SIG-M5 treated with dmso at 0.1 percent for 504 hours (cell line): ENCODE data around the gene TWNK.

Experiments
- DNase-seq: peaks from one replicate; lab custom pipeline; 2025; ENCODE audit not compliant: unreplicated experiment; lab: John Stamatoyannopoulos, UW

The TWNK gene

DNA sequence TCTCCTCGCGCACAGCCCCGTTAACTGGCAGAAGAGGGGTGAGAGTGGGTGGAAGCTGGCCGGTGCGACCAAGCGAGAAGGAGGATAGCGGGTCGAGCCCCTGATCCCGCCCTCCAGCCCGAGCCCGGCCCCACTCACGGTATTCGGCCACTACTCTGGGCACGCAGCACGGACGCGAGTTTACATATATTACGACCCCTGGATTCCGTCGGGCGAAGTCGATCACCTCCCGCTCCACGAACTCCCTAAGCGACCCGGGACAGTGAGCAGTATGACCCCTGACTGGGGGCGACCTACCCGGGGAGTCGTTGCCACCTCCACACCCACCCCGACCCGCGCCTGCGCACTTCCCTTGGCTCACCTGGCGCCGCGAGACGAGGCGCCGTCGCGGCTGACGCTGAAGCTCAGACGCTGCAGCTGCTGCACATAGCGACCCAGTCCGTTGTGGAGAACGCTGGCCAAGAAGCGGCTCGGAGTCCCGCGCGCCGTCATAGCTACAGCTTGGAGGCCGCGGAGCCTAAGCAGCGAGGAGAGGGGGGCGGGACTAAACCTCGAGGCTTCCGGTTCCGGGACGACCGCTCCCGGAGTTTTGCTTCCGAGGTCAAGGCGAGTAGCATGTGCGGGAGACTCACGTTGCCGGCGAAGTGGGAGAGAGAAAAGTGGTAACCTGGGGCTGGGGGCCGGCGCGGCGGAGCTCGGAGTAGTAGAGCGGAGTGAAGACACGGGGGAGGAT lies at the start of gene TWNK, which contains the start of gene MRPL43:
Gene TWNK (plus strand): TSS at position 592 of the 733 bp plus-strand sequence. CDS start 668 bp downstream, outside the sequence.
Gene MRPL43 (minus strand): TSS at position 546 of the 733 bp plus-strand sequence. CDS start 54 bp downstream, at position 492.
- DNase-seq: peak; percentile 68

DNA sequence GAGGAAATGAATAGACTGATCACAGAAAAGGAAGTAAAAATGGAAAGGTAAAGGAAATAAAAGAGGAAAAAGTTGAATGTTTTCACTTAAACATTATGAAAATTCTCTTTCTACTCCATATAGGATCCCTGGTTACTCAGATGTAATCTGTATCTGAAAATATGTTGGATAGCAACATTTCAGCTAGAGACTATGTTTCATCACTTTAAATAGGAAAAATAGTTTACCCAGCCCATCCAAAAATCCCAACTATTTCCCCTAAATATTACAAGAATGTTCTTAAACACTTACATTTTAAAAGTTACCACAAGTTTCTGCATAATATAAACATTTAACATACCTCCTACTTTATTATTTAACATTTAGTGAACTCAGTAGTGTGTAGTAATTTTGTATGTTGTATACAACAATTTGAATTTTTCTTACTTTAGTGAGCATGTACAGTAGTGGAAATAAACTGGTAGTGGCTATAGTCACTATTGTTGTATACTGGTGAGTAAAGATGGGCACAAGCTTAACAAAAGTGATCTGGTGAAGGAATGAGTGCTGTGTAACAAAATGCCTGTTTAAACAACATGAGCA lies 47.5 kb upstream of the TWNK start:
- DNase-seq: no peak

DNA sequence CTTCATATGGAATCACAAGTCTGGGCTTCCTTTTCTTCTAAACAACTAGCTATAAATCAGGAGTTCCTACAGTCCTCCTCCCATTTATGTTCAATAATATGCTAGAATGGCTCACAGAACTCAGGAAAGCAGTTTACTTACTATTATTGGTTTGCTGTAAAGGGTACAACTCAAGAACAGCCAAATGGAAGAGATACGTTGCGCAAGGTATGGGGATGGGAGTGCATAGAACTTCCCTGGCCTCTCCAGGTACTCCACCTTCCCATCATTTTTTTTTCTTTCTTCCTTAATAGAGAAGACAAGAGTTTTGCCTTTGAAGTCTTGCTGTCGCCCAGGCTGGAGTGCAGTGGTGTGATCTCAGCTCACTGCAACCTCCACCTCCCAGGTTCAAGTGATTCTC lies 45.1 kb upstream of the TWNK start:
- DNase-seq: no peak

DNA sequence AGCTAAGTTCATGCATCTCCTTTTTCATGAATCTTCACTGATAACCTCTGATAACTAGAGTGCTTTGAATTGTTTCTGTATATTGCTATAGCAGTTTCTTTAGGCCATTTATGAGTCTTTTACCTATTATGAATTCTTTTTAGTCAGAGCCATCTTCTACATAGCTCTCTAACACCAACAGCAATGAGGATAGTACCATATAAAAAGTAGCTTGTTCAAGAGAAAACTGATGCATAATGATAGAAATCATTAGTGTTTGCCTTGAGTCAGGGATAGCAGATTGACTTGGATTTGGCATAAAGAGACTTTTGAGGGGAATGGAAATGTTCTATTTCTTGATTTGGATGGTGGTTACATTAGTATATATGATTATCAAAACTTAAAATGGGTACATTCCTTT lies 43.8 kb upstream of the TWNK start:
- no peak for DNase-seq

DNA sequence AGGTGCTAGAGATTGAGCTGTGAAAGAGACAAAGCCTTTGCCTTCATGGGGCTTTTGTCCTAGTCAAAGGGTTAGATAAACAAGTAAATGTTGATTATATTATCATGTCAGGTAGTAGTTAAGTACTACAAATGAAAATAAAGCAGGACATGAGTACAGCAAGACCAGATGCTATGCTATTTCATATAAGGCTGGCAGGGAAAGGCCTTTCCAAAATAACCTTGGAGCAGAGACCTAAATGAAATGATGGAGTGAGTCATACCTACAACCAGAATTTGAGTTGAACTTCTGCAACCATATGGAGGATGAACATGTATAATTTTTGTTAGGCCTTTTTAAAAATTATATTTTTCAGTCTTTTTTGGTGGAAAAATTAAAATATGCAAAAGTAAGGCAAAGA lies 41.6 kb upstream of the TWNK start:
- DNase-seq: no peak

DNA sequence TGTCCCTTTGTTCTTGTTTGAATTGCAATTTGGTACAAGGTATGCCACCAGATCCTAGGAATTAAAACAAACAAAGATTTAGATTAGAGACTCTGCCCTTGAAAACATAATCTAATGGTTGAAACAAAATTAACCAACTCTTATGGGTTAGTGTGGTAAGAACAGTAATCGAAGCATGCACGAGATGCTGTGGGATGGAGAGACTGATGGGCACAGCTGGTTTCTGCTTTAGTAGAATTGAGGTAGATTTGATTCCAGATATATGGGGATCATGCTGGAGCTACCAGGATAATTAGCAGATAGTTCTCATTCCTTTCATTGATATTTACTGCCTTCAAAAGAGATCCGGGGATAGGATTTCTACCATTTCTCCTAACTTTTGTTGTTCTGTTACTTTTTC lies 38.4 kb upstream of the TWNK start:
- DNase-seq: no peak

DNA sequence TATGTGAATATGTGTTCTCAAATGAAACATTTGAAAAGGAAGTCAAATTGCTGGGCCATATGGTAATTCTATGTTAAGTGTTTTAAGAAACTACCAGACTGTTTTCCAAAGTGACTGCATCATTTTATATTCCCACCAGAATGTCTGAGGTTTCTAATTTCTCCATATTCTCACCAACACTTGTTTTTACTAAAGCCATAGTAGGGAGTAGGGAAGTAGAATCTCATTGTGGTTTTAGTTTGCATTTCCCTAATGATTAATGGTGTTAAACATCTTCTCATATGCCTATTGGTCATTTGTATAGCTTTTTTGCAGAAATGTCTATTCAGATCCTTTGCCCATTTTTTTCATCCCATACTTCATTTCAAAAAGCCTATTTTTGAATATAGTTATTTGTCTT lies 27.1 kb upstream of the TWNK start:
- DNase-seq: no peak

DNA sequence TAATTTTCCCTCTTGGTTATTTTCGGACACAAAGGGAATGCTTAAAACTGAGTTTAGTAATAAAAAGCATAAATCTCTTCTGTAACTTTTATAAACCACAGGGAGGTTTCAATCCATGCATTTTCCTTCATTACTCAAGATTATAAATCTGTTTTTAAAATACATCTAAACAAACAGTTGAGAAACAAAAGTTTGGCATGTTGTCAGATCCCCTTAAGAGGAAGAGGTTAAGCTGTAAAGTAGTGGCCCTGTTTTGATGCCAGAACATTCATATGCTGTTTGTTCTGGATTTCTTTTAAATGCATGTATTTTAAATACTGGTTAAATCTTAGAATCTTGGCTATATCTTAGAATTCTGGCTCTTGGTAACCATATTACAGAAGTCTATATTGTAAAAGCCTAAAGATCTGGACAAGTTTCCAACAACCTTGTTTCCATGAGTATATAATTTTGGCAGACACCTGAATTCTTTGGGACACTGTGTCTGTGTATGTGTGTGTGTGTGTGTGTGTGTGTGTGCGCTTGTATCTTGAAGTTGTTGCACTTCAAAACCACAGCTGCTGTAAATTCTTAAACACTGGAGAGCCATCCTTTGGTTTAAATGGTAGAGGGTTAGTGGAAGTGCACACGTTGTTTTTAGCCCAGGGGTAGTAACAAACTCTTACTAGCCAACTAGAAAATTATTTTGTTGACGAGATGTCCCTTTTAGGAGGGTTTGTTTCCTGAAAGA lies 24.8 kb upstream of the TWNK start:
- DNase-seq: no peak

DNA sequence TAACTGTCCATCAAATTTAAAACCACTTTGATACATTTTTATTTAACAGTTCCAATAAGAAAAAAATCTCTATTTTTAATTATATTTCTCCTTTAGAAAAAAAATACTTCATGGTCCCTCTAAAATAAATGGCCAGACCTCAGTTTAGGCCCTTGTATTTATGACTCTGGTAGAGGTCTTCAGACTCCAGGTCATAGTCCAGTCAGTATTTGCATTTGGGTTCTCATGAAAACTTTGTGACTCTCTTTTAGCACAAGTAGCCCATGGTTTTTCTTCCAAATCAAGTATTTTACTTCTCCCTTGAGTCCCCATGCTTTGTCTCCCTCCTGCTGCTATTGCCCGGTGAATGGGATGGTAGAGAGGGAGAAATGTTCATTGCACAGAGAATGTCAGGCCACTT lies 23.5 kb upstream of the TWNK start:
- DNase-seq: no peak

DNA sequence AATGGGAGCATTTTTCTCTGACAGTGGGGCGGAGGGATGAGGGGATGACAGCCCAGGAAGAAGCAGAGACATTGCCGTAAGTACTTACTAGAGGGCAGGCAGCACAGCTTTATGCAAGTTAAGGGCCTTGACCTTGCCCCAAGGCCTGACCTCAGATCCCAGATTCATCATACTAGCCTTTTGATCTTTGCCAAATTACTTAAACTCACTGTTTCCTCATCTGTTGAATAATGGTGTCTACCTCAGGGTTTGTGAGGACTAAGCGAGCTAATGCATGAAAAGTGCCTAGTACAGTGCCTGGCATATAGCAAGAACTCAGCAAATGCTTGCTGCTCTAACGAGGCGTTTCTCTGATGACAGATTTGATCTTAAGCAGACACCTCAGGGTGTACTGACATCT lies 21.5 kb upstream of the TWNK start:
- DNase-seq: no peak

DNA sequence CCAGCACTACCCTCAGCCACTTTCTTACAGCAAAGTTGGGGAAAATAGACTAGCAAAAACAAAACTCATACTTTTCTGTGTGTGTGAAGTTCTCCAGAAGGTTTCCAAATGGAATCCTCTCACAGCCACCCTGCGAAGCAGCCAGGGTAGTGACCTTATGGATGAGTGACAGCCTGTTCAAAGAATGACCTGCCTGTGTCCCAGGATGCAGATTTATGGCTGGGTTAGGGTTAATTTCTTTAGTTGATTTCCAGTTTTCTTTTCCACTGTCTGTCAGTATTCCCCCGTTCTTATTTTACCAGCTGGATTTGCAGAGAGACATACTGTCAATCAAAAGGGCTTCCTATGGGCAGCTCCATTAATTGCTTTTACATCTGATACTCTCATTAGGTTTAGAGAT lies 20.5 kb upstream of the TWNK start:
- DNase-seq: no peak

DNA sequence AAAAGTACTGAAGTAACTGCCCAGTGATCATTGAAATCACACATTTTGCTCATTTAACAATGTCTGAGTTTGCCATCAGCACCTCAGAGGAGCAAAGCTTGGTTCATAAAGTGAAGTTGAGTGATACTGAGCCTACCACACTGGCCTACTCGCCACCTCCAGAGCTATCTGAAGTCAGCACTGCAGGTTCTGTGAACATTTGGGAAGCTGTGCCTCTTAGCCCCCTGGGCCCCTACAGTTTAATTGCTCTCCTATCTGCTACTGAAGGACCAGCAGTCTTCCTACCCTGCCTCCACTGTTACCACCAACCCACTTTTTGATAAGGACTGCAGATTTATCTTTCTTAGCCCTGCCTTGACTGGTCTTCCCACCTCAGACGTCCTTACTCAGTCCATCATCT lies 20.0 kb upstream of the TWNK start:
- DNase-seq: no peak

DNA sequence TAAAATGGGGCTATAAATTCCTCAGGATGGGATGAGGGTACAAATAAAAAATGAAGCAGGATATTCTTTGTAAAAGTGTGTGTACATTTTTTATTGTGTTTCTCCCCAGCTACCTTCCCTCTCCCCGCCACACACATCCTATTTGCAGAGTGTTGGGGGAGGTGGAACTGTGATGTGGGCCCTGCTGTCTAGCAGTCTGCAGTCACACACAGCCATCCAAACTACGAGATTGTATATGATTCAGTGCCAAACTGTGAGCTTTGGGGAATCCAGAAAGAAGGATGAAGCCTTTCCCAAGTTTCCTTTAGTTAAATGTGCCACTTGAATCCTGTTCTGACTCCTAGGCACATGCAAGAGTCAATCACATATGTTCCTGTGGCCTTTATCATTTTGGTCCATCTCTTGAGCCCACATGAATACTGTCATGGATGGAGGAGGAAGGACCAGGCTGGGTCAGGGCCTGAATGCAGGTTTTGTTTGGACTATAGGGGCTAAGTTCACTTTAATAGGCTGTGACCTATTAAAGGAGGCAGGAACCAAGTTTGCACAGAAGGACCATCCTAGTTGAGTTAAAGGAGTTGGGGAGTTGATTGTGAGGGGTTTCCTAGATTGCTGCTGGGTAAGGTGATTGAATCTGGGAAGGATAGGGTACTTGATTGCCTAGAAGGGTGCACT lies 19.1 kb upstream of the TWNK start:
- no peak for DNase-seq

DNA sequence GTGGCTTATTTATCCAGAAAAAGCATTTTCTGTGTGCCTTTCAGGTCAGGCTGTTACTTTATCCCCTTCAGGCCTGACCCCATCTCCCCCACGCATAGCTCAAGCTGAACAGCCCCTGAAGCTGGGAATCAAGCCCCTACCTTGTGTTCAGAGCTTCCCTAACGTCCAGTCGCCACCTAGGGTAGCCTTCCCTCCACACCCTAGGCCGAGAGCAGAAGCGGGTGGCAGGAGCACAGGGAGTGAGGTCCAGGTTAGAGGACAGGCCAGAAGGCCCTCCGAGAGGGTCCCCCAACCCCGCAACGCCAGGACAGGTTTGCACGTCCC lies 18.5 kb upstream of the TWNK start:
- no peak for DNase-seq

DNA sequence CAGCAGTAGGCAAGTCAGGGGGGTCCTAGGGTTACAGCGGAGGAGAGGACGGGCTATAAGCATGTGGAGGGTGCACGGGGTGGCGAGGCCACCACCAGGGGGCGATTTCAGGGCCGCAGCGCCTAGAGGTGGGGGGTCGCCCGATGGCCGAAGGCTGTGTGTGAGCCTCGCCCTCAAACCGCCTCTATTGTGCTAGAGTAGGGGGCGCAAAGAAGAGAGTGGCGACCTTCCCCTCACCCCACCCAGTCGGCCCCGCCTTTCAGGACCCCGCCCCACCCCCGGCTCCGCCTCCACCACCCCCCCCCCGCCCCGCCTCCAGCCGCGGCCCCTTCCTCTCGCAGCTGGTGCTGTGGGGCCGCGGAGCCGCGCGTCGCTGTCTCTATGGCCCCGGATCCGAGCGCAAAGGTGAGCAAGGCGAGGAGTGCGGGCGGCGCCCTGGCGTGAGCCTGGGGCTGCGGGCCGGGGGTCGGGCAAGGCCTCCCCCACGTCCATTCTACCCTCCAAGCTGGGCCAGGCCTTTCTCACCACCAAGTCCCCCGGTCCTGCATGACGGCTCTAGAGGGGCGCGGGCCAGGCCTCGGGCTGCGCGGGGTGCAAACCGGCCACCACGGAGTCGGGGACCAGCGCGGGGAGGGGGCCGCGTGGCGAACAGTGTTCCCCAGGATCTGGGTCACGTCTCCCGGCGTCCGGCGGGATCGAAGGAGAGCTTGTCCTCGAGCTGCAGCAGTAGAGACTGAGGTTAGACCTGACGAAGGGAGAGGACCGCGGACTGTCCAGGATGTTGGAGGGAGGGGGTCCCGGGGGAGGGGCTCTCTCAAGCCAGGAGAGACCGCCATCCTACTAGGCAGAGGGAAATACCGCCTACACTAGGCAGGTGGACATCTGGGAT lies 17.9 kb upstream of the TWNK start, which contains the start of gene SEMA4G:
Gene SEMA4G (plus strand): TSS at position 318 of the 889 bp plus-strand sequence. CDS start 3,409 bp downstream, outside the sequence.
- peak; percentile 15 for DNase-seq

DNA sequence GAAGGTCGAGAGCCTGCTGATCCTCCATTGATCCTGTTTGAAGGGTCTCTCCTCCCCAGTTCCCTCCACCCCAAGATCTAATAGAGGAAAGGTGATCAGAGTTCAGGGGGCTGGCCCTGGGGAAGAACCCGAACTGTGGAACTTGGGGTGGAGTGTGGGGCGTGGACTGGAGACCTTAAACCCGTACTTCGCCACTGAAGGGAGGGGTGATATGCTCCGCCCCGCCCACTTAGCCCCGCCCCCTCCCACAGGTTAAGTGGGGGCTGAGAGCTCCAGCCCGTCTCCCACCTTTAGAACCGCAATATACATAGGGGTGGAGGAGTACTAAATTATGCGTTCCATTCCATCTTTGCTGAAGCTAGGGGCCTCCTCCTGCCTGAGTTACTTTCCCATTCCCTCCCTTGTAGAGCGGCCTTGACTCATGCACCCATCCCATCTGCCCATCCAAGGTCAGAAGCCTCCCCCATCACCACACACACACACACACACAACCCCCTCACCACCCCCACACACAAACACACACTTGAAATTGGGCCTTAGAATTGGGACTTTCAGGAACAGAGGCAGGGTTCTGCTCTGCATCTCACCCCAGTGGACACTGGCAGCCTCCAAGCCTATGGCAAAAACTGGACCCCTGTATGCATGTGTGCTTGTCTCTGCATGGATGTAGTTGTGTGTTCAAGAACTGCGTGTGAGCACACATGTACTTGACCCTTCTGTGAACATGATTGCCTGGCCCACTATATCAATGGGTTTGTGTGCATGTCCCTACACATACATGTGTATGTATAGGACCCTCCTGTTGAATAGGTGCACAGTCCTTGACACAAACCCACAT lies 17.0 kb upstream of the TWNK start:
- no peak for DNase-seq

DNA sequence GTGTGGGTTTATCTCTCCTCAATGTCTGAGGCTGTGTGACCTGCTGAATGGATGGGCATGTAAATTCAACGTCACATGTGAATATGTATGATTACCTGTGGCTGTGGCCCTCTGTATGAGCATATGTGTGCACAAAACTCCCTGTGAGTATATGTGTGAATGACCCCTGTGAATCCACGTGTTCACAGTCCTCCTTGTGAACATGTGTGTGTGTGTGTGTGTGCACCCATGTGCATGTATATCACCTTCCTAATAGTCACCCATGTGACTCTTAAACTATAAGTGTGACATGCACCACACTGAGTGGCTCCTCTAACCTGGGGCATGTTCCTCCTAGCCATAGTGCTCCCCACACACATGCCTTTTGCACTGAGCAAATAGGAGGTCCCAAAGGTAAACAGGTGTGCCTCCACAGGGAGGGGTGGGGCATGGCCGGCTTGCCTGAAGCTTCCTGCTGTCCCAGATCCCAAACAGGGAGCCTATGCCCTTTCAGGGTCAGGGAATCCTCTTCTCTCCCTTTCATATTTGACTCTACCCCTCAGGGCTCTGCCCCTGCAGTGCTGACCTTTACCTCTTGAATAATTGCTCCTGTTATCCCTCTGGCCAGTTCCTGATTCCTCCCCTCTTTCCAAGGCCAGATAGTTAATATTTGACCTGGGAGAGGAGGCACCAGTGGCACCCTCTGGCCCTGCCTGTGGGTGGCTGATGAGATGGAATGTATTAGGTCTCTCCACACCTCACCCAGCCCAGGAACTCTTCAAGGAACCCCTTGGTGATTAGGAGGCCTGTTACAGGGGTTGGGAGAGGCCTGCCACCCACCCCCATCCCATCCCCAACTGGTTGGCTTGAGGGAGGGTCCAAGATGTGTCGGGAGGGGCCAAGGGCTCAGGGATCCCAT lies 16.2 kb upstream of the TWNK start:
- no peak for DNase-seq

DNA sequence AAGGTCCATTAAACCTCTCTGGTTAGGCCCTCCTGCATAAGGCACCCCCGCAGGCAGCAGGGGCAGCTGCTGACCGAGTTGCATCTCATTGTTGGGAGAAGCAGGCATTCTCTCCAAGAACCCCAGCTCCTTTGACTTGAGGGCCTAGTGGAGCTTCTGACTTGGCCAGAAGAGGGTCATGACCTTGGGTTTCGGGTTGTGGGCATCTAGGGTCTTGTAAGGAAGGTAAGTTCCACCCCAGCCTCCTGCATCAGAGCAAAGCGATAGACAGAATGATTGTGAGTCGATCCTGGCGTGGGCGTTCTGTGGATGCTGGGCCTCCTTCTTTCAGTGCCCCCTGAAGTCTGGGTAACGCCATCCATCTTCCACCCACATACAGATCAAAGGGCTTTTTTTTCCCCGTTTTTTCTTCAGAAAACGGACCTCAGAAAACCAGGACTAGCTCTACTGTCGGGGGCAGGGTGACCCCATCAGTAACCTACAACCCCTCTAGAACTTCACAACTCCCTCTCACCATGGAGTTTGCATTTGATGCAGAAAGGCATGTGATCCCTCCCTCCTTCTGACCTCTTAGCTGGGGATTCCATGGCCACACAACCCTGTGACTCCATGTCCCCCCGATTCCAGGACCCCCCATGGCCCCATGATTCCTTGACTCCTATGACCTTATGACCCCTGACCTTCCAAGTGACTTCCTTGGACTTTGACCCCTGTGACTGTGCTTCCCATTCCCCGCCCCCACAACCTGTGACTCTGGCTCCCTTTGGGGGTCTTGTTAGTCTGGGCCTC lies 15.0 kb upstream of the TWNK start:
- no peak for DNase-seq
